Effector memory CD4-positive, alpha-beta T cell (primary cell): ENCODE results near the gene FZD4.
"Not testable (repeated sequence)": the region's sequence is repeated elsewhere in the genome, so short reads cannot be mapped to it uniquely, and the experiment has no call there.

Experiments
- DNase-seq, 3 donors: peaks; one replicate each; pipeline ENCODE4 v3.0.0-alpha.2; 2020
- H3K27ac ChIP-seq: 2 replicates; pipeline ENCODE4 v1.7.0; 2013; ENCODE audit warnings: mild to moderate bottlenecking, low read length, moderate library complexity; ENCODE audit not compliant: insufficient read depth, poor library complexity, severe bottlenecking
- H3K27me3 ChIP-seq: replicated peaks from 2 replicates; pipeline ENCODE4 v1.7.0; 2013; ENCODE audit warnings: mild to moderate bottlenecking, low read length; ENCODE audit not compliant: insufficient read depth, control insufficient read depth, poor library complexity, severe bottlenecking
- H3K36me3 ChIP-seq: 2 replicates; pipeline ENCODE4 v1.7.0; 2013; ENCODE audit warnings: mild to moderate bottlenecking, low read length, moderate library complexity; ENCODE audit not compliant: control insufficient read depth, insufficient read depth
- H3K4me1 ChIP-seq: 2 replicates; pipeline ENCODE4 v1.7.0; 2013; ENCODE audit warnings: low read length, mild to moderate bottlenecking; ENCODE audit not compliant: control insufficient read depth, insufficient read depth, poor library complexity, severe bottlenecking
- H3K4me3 ChIP-seq: 2 replicates; pipeline ENCODE4 v1.7.0; 2013; ENCODE audit warnings: low read length, low read depth, mild to moderate bottlenecking; ENCODE audit not compliant: insufficient read depth, poor library complexity, severe bottlenecking
- H3K9me3 ChIP-seq: 2 replicates; pipeline ENCODE4 v1.7.0; 2013; ENCODE audit warnings: mild to moderate bottlenecking, low read length, moderate library complexity; ENCODE audit not compliant: control insufficient read depth

Gene FZD4

GRCh38 chr11:86950661-86950995 is 4.6 kb downstream of the FZD4 start:
- Histone ChIP-seq H3K9me3 (no peaks in the 10 kb centered on the region), H3K4me1 (peaks cover 7% of the 10 kb centered on the region), H3K36me3 (no peaks in the 10 kb centered on the region), H3K27me3 (no peaks in the 10 kb centered on the region), H3K4me3 (no peak overlapping the region), H3K27ac (no peak overlapping the region)
- DNase-seq, result no peak

- Histone ChIP-seq H3K4me1 (peaks cover 7% of the 10 kb centered on the region), H3K4me3 (no peak overlapping the region)
- DNase-seq, result no peak
These were observed 5.1 kb downstream of the FZD4 start for GRCh38 chr11:86949995-86950660.

GRCh38 chr11:86948733-86949132 is 6.5 kb downstream of the FZD4 start:
- no peak for DNase-seq
- H3K9me3 ChIP-seq, result no peaks in the 10 kb centered on the region
- no peaks in the 10 kb centered on the region for H3K4me1 ChIP-seq

More at GRCh38 chr11:86949995-86950660, 5.1 kb downstream of the FZD4 start:
- H3K27ac ChIP-seq, result no peak overlapping the region
- no peaks in the 10 kb centered on the region for H3K9me3 ChIP-seq
- no peaks in the 10 kb centered on the region for H3K36me3 ChIP-seq
- no peaks in the 10 kb centered on the region for H3K27me3 ChIP-seq

GRCh38 chr11:86947541-86947940 is 7.7 kb downstream of the FZD4 start:
- Histone ChIP-seq H3K9me3 (no peaks in the 10 kb centered on the region), H3K27me3 (no peaks in the 10 kb centered on the region), H3K36me3 (no peaks in the 10 kb centered on the region), H3K4me3 (no peak overlapping the region), H3K4me1 (no peaks in the 10 kb centered on the region), H3K27ac (no peak overlapping the region)
- DNase-seq, result no peak

More at GRCh38 chr11:86948733-86949132, 6.5 kb downstream of the FZD4 start:
- no peaks in the 10 kb centered on the region for H3K27me3 ChIP-seq
- no peak overlapping the region for H3K4me3 ChIP-seq
- H3K27ac ChIP-seq, result no peak overlapping the region
- no peaks in the 10 kb centered on the region for H3K36me3 ChIP-seq

GRCh38 chr11:86943505-86943904 is 11.7 kb downstream of the FZD4 start:
- not testable (repeated sequence) for H3K4me3 ChIP-seq, H3K27me3 ChIP-seq, H3K9me3 ChIP-seq, H3K36me3 ChIP-seq, H3K27ac ChIP-seq, DNase-seq, H3K4me1 ChIP-seq

- Histone ChIP-seq H3K4me1 (no peaks in the 10 kb centered on the region), H3K4me3 (no peak overlapping the region), H3K36me3 (no peaks in the 10 kb centered on the region), H3K9me3 (no peaks in the 10 kb centered on the region), H3K27ac (no peak overlapping the region), H3K27me3 (no peaks in the 10 kb centered on the region)
- no peak for DNase-seq
These were observed 13.2 kb downstream of the FZD4 start for GRCh38 chr11:86941871-86942599.

GRCh38 chr11:86941077-86941870 is 13.9 kb downstream of the FZD4 start:
- no peaks in the 10 kb centered on the region for H3K36me3 ChIP-seq
- no peaks in the 10 kb centered on the region for H3K27me3 ChIP-seq
- H3K4me3 ChIP-seq, result no peak overlapping the region
- no peak for DNase-seq
- H3K27ac ChIP-seq, result no peak overlapping the region
- H3K4me1 ChIP-seq, result no peaks in the 10 kb centered on the region
- no peaks in the 10 kb centered on the region for H3K9me3 ChIP-seq

GRCh38 chr11:86940122-86940777 is 14.9 kb downstream of the FZD4 start:
- H3K4me3 ChIP-seq, result no peak overlapping the region
- no peaks in the 10 kb centered on the region for H3K9me3 ChIP-seq
- no peaks in the 10 kb centered on the region for H3K4me1 ChIP-seq
- no peaks in the 10 kb centered on the region for H3K27me3 ChIP-seq
- H3K27ac ChIP-seq, result no peak overlapping the region
- no peak for DNase-seq
- H3K36me3 ChIP-seq, result no peaks in the 10 kb centered on the region

- H3K4me1 ChIP-seq, result no peaks in the 10 kb centered on the region
- DNase-seq, result no peak
- no peak overlapping the region for H3K27ac ChIP-seq
- H3K4me3 ChIP-seq, result no peak overlapping the region
- no peaks in the 10 kb centered on the region for H3K9me3 ChIP-seq
- no peaks in the 10 kb centered on the region for H3K36me3 ChIP-seq
- H3K27me3 ChIP-seq, result no peaks in the 10 kb centered on the region
These were observed 16.0 kb downstream of the FZD4 start for GRCh38 chr11:86938900-86939880.
